PFSK-1 (cell line): Measurements from ENCODE around the gene SUPT6H.

Experiments used
- FOXP2 ChIP-seq: optimal IDR thresholded peaks from 2 replicates; pipeline ENCODE3; 2011; ENCODE audit warnings: borderline replicate concordance, control low read depth, inconsistent platforms; ENCODE audit not compliant: insufficient read depth; ENCODE audit errors: extremely low read length, extremely low read depth
- POLR2AphosphoS5 ChIP-seq: IDR thresholded peaks from 2 replicates; pipeline ENCODE4 v1.6.1; 2012; ENCODE audit warnings: low read depth, mild to moderate bottlenecking, control low read depth, low read length, moderate library complexity
- SIN3A ChIP-seq: IDR thresholded peaks from 2 replicates; pipeline ENCODE4 v1.6.1; 2012; ENCODE audit warnings: mild to moderate bottlenecking, low read length, moderate library complexity, borderline replicate concordance; ENCODE audit not compliant: insufficient read depth
- TAF1 ChIP-seq: IDR thresholded peaks from 2 replicates; pipeline ENCODE4 v1.6.1; 2012; ENCODE audit warnings: low read length, control low read depth, borderline replicate concordance; ENCODE audit not compliant: insufficient read depth
- TF ChIP-seq, protein P1 (sequence below), 2 experiments: IDR thresholded peaks; 2 replicates each; pipeline versions ENCODE4 v1.6.1 to v1.8.0; 2011 to 2012; ENCODE audit warnings: low read depth in 2 of 2, low read length in 2 of 2, control low read depth in 1 of 2, inconsistent platforms in 1 of 2, mild to moderate bottlenecking in 1 of 2, moderate library complexity in 1 of 2; ENCODE audit not compliant: insufficient read depth in 1 of 2

SUPT6H gene

DNA sequence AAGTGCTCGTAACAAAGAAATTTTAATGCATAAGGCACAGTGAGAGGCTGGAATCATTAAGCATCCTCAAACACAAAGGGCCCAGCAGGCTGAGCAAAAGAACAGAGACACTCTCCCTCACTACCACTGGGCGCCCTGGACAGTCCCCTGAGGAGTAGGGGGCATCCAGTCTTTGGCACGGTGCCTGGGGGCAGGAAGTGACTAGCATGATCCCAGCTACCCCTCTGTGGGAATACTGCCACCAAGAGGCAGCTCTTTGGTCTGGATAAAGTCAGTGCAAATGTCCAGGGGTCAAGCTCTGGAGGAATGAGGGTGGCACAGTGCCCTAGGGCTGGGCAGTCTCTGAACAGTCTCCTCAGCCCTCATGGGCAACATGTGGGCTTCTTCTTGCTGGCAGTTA, 52.3 kb downstream of the SUPT6H start:
- TF ChIP-seq FOXP2 (no peak), POLR2AphosphoS5 (no peak), SIN3A (no peak), TAF1 (no peak)
- TF ChIP-seq, protein P1, sequence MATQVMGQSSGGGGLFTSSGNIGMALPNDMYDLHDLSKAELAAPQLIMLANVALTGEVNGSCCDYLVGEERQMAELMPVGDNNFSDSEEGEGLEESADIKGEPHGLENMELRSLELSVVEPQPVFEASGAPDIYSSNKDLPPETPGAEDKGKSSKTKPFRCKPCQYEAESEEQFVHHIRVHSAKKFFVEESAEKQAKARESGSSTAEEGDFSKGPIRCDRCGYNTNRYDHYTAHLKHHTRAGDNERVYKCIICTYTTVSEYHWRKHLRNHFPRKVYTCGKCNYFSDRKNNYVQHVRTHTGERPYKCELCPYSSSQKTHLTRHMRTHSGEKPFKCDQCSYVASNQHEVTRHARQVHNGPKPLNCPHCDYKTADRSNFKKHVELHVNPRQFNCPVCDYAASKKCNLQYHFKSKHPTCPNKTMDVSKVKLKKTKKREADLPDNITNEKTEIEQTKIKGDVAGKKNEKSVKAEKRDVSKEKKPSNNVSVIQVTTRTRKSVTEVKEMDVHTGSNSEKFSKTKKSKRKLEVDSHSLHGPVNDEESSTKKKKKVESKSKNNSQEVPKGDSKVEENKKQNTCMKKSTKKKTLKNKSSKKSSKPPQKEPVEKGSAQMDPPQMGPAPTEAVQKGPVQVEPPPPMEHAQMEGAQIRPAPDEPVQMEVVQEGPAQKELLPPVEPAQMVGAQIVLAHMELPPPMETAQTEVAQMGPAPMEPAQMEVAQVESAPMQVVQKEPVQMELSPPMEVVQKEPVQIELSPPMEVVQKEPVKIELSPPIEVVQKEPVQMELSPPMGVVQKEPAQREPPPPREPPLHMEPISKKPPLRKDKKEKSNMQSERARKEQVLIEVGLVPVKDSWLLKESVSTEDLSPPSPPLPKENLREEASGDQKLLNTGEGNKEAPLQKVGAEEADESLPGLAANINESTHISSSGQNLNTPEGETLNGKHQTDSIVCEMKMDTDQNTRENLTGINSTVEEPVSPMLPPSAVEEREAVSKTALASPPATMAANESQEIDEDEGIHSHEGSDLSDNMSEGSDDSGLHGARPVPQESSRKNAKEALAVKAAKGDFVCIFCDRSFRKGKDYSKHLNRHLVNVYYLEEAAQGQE (IDR thresholded peaks at IDR 0.05; ENCODE audit: insufficient read depth in 1 of 2, low read depth in 2 of 2, low read length in 2 of 2) = no peak

DNA sequence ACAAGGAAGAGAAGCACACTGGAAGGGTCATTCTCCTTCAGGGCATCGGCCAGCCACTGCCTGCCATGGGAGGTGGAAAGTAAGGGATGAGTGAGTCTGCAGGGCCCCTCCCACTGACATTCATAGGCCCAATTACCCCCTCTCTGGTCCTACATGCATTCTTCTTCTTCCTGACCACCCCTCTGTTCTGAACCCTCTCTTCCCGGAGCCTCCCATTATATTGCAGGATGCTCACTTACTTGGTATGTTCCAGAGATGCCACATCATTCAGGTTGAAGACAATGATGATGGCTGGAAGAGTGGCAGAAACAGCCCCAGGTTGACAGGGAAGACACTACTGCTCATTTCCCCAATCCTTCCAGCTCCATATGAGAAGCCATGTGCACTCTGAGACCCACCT, 53.2 kb downstream of the SUPT6H start:
- no peak for TF ChIP-seq SIN3A

DNA sequence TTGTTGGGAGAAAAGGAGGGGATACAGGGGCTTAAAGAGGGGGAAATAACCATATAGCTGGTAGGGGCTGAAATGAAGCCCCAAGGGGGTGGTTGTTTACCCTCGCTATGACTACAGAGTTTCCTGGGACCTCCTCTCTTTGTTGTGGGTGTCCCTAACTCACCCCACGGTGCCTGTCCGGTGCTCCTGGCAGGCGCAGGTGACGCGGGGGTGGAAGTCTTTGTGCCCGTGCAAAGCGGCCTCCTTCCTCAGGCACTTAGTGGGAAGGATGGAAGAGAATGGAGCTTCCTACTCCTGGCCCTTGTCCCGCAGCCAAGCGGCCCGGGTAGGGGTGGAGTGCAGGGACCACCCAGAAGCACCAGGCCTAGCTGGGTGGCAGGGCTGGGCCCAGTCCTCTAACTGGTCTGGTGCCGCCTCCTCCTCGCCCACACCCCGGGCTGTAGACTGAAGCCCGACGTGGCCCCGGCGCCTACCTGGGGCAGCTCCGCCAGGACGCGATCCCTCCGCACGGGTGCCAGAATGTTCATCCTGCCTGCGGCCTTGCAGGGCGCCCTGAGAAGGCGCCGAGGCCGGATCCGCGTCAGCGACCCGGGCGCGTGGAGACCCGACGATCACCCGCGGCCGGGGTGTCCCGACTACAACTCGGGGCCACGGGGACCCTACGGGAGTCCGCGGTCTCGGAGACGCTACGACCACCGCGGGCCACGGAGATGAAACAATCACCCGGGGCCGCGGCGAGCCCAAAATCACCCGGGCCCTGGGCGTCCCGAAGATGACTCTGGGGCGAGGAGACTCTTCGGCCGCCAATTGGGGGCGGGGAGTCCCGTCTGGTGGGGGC, 55.0 kb downstream of the SUPT6H start:
- TF ChIP-seq TAF1 (no peak), SIN3A (no peak), FOXP2 (no peak), POLR2AphosphoS5 (no peak)
- TF ChIP-seq, protein P1 (IDR thresholded peaks at IDR 0.05; ENCODE audit: insufficient read depth in 1 of 2, low read depth in 2 of 2, low read length in 2 of 2) = no peak

DNA sequence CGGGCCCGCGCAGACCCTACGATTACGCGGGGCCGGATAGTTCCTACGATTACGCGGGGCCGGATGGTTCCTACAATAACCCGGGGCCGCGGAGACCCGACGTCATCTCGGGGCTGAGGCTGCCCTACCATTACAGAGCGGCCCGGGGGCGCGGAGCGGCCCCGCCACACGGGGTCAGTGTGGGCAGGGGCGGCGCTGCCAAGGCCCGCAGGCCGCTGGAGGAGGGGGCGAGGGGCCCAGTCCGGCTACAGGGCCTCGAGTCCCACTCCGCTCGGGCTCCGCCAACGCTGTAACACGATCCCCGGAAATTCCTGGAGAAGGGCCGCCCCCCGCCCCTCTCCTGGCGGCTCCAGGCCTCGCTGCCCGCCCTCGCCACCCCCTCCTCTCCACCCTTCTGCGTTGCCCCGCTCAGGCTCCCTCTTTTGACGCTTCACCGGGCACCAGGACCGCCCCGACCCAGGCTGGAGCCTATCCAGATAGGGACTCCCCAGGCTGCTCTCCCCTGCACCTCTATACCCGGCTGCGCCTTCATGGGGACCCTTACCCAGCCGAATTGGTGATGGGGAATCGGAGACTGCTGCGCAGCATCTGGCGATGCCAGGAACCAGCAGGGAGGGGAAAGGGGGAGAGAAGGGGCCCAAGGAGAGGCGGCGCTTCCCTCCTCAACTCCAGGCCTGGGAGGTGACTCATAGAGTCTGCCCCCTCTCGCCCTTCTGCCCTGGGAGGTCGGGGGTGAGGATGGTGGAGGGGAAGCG, 55.8 kb downstream of the SUPT6H start, which contains the start of gene RAB34:
TSS of gene RAB34 (minus strand) at position 291 of the 755 bp plus-strand sequence. CDS start 602 bp downstream, outside the sequence.
- TF ChIP-seq, protein P1 (IDR thresholded peaks at IDR 0.05; ENCODE audit: insufficient read depth in 1 of 2, low read depth in 2 of 2, low read length in 2 of 2) = no peak
- TF ChIP-seq TAF1 (no peak), SIN3A (no peak), POLR2AphosphoS5 (no peak), FOXP2 (no peak)

DNA sequence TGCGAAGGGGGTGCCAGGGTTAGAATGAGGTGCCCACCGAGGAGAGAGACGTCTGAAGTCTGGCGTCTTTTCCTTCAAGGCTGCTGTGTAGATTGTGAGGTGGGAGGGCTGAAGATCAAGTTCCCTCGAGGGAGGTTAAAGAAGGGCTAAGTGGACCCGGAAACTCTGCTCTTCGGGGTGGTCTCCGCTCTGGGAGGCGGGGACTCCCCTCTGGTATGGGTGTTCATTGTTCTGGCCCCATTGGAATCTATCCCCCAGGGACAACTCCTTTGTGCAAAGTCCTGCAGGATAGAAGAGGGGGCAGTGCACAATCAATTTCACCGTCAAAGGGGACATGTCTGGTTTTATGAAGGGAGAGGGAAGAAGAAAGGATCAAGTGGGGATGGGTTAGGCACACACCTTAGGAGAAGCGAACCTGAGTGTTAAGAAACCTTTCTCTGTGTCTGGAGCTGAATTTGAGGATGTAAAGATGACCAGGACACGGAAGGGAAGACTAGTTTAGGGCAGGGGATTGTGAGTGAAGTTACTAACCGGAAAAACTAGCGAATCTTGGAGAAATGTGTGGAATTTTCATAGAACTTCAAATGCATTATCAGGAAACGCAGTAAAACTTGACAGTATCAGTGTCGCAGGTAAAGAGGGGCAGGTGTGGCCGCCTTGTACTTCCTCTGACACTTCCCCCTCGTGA, 56.5 kb downstream of the SUPT6H start:
- TF ChIP-seq, protein P1 (IDR thresholded peaks at IDR 0.05; ENCODE audit: insufficient read depth in 1 of 2, low read depth in 2 of 2, low read length in 2 of 2) = no peak
- TF ChIP-seq POLR2AphosphoS5 = no peak
- no peak for TF ChIP-seq TAF1
